ENCODE data around the gene CCDC12.

DNA sequence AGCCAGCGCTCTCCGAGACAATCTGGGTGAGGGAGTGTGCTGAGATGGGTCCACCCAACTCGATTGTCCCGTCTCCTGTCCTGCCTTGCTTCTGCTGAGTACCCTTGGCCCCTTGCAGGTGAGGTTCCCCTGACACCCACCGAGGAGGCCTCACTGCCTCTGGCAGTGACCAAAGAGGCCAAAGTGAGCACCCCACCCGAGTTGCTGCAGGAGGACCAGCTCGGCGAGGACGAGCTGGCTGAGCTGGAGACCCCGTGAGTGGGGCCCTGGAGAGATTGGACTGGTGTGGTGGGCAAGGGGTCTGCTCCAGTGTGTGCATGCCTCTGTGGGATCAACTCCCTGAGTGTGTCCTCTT is 26.5 kb upstream of the CCDC12 start:
- TF ChIP-seq RAD21 (IDR thresholded peaks at IDR 0.05; ENCODE audit: low read length), result no peak
- no peak for TF ChIP-seq CTCF (IDR thresholded peaks at IDR 0.05)

All from SK-N-SH (cell line).